HepG2 (cell line): ENCODE measurements around the gene ESRP2. TPM values are rescaled to one million over a fixed set of nuclear protein-coding genes. Genes with fewer than 3 reads are reported as not detected.
A peak's percentile ranks its signal among the peaks of the same experiment; 100 is the strongest.

Experiments
- BRD4 ChIP-seq: sonication (generic); formaldehyde crosslinking; IDR thresholded peaks from 2 replicates; pipeline ENCODE4 v1.4.0; 2020; ENCODE audit warnings: missing genetic modification reagents
- CSRNP2 ChIP-seq: sonication (generic); formaldehyde crosslinking; conservative IDR thresholded peaks from 2 replicates; pipeline ENCODE4 v1.8.0; 2022; ENCODE audit warnings: low read depth, missing genetic modification reagents
- CTCF ChIP-seq: sonication (generic); formaldehyde crosslinking; IDR thresholded peaks from 2 replicates; pipeline ENCODE4 v1.5.0; 2020; ENCODE audit warnings: mild to moderate bottlenecking, missing genetic modification reagents, moderate library complexity
- FOXA1 ChIP-seq, 2 experiments: fragments of 450-650 bp in 1 of 2; sonication (generic) in 1 of 2; formaldehyde crosslinking in 1 of 2; IDR thresholded peaks; 2 replicates each; pipeline versions ENCODE4 v1.4.0 to v1.6.1; 2016 to 2020; ENCODE audit warnings: missing genetic modification reagents in 1 of 2
- KAT7 ChIP-seq: IDR thresholded peaks from 2 replicates; pipeline ENCODE4 v1.6.1; 2018; ENCODE audit warnings: borderline replicate concordance, missing compliant biosample characterization
- KDM1A ChIP-seq: IDR thresholded peaks from 2 replicates; pipeline ENCODE4 v1.6.1; 2016; ENCODE audit warnings: missing compliant biosample characterization
- MTERF4 ChIP-seq: sonication (generic); formaldehyde crosslinking; IDR thresholded peaks from 2 replicates; pipeline ENCODE4 v1.8.0; 2023; ENCODE audit warnings: mild to moderate bottlenecking, missing genetic modification reagents
- TAF15 ChIP-seq: fragments of 200-400 bp; formaldehyde crosslinking; IDR thresholded peaks from one replicate; pipeline ENCODE4 v1.6.1; 2018; ENCODE audit warnings: mild to moderate bottlenecking, low read depth, low read length; ENCODE audit not compliant: poor library complexity, severe bottlenecking
- TCF7 ChIP-seq: sonication (generic); IDR thresholded peaks from 2 replicates; pipeline ENCODE4 v1.6.1; 2016; ENCODE audit warnings: antibody characterized with exemption, low read depth
- ZBED4 ChIP-seq: sonication (generic); formaldehyde crosslinking; IDR thresholded peaks from 2 replicates; pipeline ENCODE4 v1.4.0; 2020; ENCODE audit warnings: missing genetic modification reagents, borderline replicate concordance
- ZFX ChIP-seq: sonication (generic); formaldehyde crosslinking; IDR thresholded peaks from 2 replicates; pipeline ENCODE4 v1.4.0; 2020; ENCODE audit warnings: mild to moderate bottlenecking, low read depth, missing genetic modification reagents, moderate library complexity
- ZNF281 ChIP-seq: sonication (generic); formaldehyde crosslinking; IDR thresholded peaks from 2 replicates; pipeline ENCODE4 v1.4.0; 2020; ENCODE audit warnings: missing genetic modification reagents, borderline replicate concordance
- ZNF383 ChIP-seq: sonication (generic); formaldehyde crosslinking; IDR thresholded peaks from 2 replicates; pipeline ENCODE4 v1.4.0; 2020; ENCODE audit warnings: missing genetic modification reagents, mild to moderate bottlenecking, borderline replicate concordance
- ZNF747 ChIP-seq: sonication (generic); formaldehyde crosslinking; IDR thresholded peaks from 2 replicates; pipeline ENCODE4 v1.8.1; 2023; ENCODE audit warnings: missing genetic modification reagents, mild to moderate bottlenecking, borderline replicate concordance
- polyA plus RNA-seq, 8 experiments: library from polyadenylated mRNA; depleted of rRNA in 3 of 8; stranded (reverse) in 7 of 8; unstranded in 1 of 8; fragments of >200 nt; fragmentation: Illumina TruSeq in 4 of 8; extraction: Trizol in 4 of 8; gene quantifications; 2 replicates each; pipeline versions ENCODE4 v1.2.1 to v1.2.3, GENCODE V29; 2011 to 2016; ENCODE audit warnings: low read depth in 4 of 8, missing spikeins in 1 of 8, mixed read lengths in 1 of 8; ENCODE audit not compliant: insufficient read depth in 1 of 8
- total RNA-seq, 5 experiments: library from RNA; depleted of rRNA; stranded (reverse); fragments of >200 nt; fragmentation: Illumina TruSeq; extraction: Trizol; gene quantifications; 2 replicates each; pipeline ENCODE4 v1.2.3, GENCODE V29; 2016; ENCODE audit warnings: low read depth in 1 of 5

The ESRP2 gene
- total and polyA plus RNA-seq, 2 of the 13 experiments (the other 11 are each of a cell fraction or from before 2014, with no cell fraction given): 21.1 to 32.4 TPM

- TF ChIP-seq CSRNP2 (CRISPR knock-in tag): no peak
- peak; percentile 97 for TF ChIP-seq ZFX (CRISPR knock-in tag)
- TF ChIP-seq ZNF383: no peak
- peak; percentile 34; the same call in 1 of the 2 replicates for TF ChIP-seq CTCF (CRISPR knock-in tag)
- TF ChIP-seq ZNF281: peak; percentile 73
- TF ChIP-seq ZBED4 (CRISPR knock-in tag): no peak; the same call in 1 of the 2 replicates
- peak; percentile 53; the same call in 1 of the 2 replicates for TF ChIP-seq KDM1A (CRISPR knock-in tag)
- no peak for TF ChIP-seq KAT7 (CRISPR knock-in tag)
- TF ChIP-seq FOXA1 (IDR thresholded peaks at IDR 0.05): no peak
- peak; percentile 54 for TF ChIP-seq FOXA1 (CRISPR knock-in tag; IDR thresholded peaks at IDR 0.05)
- no peak for TF ChIP-seq TAF15
- peak; percentile 84; the same call in 1 of the 2 replicates for TF ChIP-seq ZNF747 (CRISPR knock-in tag)
- no peak for TF ChIP-seq BRD4 (CRISPR knock-in tag)
- peak; percentile 90; the same call in 1 of the 2 replicates for TF ChIP-seq MTERF4 (CRISPR knock-in tag)
- TF ChIP-seq TCF7: no peak
These were observed 22.2 kb upstream of the ESRP2 start (continued) for GRCh38 chr16:68257906-68258800.
